Gastrocnemius medialis (tissue), 4 donors: ENCODE data around the gene WHRN.

ENCODE experiments used
- CTCF ChIP-seq, 5 experiments: fragments of 450-650 bp in 3 of 5; fragments of 200-600 bp in 2 of 5; sonication (generic) in 2 of 5; IDR thresholded peaks in 4 of 5; conservative IDR thresholded peaks in 1 of 5; 1 replicate in 4 of 5; 2 replicates in 1 of 5; pipeline ENCODE4 v1.5.1; 2016 to 2019; ENCODE audit warnings: antibody characterized with exemption in 5 of 5, mild to moderate bottlenecking in 3 of 5, moderate library complexity in 3 of 5
- POLR2A ChIP-seq, 2 donors: fragments of 450-650 bp; IDR thresholded peaks; one replicate each; pipeline ENCODE4 v1.6.1; 2017; ENCODE audit warnings: antibody characterized with exemption in 2 of 2, mild to moderate bottlenecking in 2 of 2, moderate library complexity in 2 of 2

DNA sequence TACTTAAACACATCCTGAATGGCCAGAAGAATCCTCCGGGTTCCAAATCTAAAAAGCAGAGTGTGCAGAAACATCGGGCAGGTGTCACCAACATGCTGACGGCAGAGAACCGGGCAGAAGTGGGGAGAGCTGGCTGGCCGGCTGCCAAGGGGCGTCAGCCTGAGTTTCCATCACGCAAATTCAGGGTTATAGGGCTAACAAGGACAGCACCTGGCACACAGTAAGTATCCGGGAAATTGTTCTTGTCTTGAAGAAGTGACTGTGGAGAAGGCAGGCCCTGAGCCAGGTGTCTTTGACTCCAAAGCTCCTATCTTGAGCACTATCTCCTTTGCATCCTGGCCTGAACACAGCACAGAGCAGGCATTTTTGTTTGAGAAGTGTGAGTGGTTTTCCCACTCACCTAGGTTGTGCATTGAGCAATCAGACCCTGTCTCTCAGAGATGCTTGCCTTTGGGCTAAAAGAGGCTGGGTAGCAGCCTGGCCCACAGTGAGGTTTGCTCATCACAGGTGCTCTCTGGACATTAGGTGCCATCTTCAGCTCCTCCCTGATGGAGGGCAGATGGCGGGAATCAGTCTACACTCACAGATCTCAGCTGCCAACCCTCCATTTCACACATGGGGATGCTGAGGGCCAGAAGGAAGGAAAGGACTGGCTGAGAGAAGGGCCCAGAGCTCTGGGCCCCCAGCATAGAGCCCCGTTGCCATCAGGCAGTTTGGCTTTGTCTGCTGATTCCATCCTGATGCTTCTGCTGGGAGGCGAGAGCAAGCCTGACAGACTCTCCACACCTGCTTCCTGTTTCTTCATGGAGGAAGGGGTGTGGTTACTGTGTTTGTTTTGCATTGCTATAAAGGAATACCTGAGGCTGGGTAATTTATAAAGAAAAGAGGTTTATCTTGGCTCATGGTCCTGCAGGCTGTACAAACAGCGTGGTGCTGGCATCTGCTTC, 52.8 kb downstream of the WHRN start:
- TF ChIP-seq POLR2A (IDR thresholded peaks at IDR 0.05) = no peak
- TF ChIP-seq CTCF (IDR thresholded peaks at IDR 0.05 in 4 of 5, conservative IDR thresholded peaks at IDR 0.05 in 1 of 5) = no peak
